ENCODE data around the gene GARS1.

GRCh38 chr7:30556840-30557239 lies 37.8 kb upstream of the GARS1 start:
- TF ChIP-seq RAD21 (IDR thresholded peaks at IDR 0.05; ENCODE audit: low read depth) (no peak), EGR1 (IDR thresholded peaks at IDR 0.05) (no peak), TEAD4 (IDR thresholded peaks at IDR 0.05) (no peak)
